ENCODE measurements around the gene STARD7. TPM values are rescaled to one million over a fixed set of nuclear protein-coding genes. Genes with fewer than 3 reads are reported as not detected.

The STARD7 gene
- total and polyA plus RNA-seq, 9 of the 15 experiments (the other 6 are each of a cell fraction or from before 2014, with no cell fraction given), result 90.9 to 196 (median 145) TPM

GRCh38 chr2:96157649-96158553 lies 50.7 kb downstream of the STARD7 start (continued):
- TF ChIP-seq, protein P1, sequence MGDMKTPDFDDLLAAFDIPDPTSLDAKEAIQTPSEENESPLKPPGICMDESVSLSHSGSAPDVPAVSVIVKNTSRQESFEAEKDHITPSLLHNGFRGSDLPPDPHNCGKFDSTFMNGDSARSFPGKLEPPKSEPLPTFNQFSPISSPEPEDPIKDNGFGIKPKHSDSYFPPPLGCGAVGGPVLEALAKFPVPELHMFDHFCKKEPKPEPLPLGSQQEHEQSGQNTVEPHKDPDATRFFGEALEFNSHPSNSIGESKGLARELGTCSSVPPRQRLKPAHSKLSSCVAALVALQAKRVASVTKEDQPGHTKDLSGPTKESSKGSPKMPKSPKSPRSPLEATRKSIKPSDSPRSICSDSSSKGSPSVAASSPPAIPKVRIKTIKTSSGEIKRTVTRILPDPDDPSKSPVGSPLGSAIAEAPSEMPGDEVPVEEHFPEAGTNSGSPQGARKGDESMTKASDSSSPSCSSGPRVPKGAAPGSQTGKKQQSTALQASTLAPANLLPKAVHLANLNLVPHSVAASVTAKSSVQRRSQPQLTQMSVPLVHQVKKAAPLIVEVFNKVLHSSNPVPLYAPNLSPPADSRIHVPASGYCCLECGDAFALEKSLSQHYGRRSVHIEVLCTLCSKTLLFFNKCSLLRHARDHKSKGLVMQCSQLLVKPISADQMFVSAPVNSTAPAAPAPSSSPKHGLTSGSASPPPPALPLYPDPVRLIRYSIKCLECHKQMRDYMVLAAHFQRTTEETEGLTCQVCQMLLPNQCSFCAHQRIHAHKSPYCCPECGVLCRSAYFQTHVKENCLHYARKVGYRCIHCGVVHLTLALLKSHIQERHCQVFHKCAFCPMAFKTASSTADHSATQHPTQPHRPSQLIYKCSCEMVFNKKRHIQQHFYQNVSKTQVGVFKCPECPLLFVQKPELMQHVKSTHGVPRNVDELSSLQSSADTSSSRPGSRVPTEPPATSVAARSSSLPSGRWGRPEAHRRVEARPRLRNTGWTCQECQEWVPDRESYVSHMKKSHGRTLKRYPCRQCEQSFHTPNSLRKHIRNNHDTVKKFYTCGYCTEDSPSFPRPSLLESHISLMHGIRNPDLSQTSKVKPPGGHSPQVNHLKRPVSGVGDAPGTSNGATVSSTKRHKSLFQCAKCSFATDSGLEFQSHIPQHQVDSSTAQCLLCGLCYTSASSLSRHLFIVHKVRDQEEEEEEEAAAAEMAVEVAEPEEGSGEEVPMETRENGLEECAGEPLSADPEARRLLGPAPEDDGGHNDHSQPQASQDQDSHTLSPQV (IDR thresholded peaks at IDR 0.05), result peak; percentile 95
- TF ChIP-seq POLR3A (IDR thresholded peaks at IDR 0.05; ENCODE audit: borderline replicate concordance, extremely low read depth, insufficient read depth, insufficient read length) (no peak), BRD4 (IDR thresholded peaks at IDR 0.05) (0 out of 2 replicates have a peak, but pooled peaks have one; percentile 30), RCOR1 (IDR thresholded peaks at IDR 0.05; ENCODE audit: borderline replicate concordance in 1 of 2, low read depth in 2 of 2, low read length in 2 of 2) (peak in 1 of 2 experiments; percentile 12; a peak in 1 of 4 replicates), ZBTB5 (IDR thresholded peaks at IDR 0.05) (peak; percentile 95), ZBTB17 (CRISPR knock-in tag; IDR thresholded peaks at IDR 0.05) (peak; percentile 69; the same call in 1 of the 2 replicates), L3MBTL2 (IDR thresholded peaks at IDR 0.05) (peak; percentile 53; the same call in 1 of the 2 replicates), ZNF77 (CRISPR knock-in tag; IDR thresholded peaks at IDR 0.05) (no peak)

Measured in K562 (cell line).